GM08714 (cell line): ENCODE measurements around the gene CBFA2T3.

ENCODE experiments used
- H3K4me3 ChIP-seq: fragments of 200-500 bp; sonication (Bioruptor generic); 2 replicates; pipeline ENCODE4 v1.5.1; 2014; ENCODE audit warnings: mild to moderate bottlenecking, low read length, inconsistent platforms
- ZNF274 ChIP-seq: IDR thresholded peaks from 2 replicates; pipeline ENCODE4 v1.6.1; 2012; ENCODE audit warnings: mild to moderate bottlenecking, low read depth, low read length

The CBFA2T3 gene

DNA sequence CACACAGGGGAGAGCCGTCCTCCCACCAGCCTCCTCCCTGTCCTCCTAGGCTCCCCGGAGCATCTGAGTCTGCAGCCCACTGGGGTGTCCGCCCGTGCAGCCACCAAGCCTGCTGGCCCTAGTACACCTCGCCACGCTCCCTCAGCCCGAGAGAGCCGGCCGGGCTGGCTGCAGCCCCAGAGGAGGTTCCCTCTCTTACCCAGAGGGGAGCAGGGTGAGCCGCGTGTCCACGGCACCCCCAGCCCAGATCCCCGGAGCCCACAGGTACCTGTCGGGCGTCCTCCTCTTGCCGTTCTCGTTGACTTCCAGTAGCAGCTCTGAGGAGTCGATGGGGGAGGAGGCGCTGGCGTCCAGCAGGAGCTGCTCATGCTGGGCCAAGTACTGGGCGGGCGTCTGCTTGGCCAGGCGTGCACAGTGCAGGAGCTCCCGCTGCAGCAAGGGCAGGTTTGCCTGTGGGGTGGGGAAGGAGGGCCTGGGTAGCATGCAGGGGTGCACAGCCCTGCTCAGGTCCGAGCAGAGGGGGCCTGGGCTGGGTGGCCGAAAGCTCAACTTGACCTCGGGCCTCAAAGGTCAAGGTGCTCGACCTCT lies 91.2 kb downstream of the CBFA2T3 start:
- TF ChIP-seq ZNF274 = no peak
- H3K4me3 ChIP-seq = no peak overlapping the region

DNA sequence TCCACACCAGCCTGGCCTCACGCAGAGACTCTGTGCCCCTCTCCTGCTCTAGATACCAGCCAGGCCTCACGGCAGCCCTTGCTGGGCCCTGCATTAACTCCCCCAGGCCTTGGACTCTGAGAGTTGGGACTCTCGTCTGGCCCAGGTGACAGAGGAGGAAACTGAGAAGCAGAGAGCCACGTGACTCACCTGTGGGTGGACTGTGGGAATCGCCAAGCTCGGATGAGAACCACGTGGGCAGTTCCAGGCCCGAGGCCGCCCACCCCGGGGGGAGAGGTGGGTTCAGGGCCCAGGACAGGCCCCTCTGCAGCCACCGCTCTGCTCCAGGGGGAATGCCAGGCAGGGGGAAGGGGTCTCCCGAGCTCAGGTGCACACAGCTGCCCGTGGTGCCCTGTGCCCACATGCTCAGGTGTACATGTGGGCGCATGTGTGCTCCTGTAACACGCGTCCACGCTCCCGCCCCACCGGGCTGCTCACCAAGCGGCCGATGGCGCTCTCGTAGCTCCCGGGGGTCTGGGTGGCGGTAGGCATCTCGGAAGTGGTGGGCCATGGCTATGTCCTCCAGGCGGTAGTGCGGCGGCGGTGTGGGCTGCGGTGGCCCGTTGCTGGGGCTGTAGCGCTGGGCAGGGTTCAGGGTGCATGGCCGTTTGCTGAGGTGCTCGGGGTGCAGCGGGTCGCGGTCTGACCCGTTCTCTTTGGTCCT lies 92.3 kb downstream of the CBFA2T3 start:
- no peak for TF ChIP-seq ZNF274
- H3K4me3 ChIP-seq = no peak overlapping the region

DNA sequence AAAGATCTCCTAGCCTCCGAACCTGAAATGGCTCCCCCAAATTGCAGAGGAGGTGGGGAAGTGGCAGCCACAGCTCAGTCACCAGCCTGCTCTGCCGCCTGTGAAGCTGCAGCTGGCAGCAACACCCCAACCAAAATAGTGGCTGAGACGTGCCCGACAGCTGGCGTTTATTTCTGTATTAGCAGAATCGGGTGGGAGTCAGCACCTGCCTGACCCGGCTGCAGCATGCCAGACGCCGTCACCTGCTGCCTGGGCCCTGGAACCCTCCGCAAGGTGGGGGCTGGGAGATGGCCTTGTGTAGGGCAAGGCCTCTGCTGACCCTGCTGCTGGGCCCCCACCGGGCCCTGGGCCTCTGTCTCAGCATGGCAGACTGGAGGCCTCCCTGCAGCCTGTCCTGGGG lies 93.1 kb downstream of the CBFA2T3 start:
- H3K4me3 ChIP-seq = no peak overlapping the region
- TF ChIP-seq ZNF274 = no peak

DNA sequence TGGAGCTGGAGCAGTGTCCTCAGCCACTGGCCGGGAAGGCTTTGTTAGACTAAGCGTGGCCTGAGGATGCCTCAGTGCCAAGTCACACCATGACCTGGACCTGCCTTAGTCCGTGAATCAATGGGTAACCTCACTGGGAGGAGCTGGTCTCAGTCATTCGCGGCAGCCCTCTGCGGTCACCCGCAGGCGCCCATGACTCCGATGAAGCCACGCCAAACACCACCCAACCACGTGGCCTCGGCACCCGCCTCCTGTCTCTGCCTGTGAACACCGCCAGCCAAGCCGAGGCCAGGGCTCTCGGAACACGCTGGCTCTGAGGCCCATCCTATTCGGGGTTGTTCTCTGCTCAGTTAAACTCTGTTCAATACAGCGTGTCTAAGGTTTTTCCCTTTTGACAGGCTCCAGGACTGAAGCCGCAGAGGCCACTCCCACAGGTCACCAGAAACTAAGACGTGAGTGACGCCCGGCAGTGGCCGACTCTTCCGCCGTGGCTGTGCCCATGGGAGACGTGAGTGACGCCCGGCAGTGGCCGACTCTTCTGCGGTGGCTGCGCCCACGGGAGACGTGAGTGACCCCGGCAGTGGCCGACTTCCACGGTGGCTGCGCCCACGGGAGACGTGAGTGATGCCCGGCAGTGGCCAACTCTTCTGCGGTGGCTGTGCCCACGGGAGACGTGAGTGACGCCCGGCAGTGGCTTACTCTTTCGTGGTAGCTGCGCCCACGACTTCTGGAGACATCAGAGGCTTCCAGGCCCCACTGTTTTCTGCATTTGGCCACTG lies 93.7 kb downstream of the CBFA2T3 start:
- no peak for TF ChIP-seq ZNF274
- no peak overlapping the region for H3K4me3 ChIP-seq

DNA sequence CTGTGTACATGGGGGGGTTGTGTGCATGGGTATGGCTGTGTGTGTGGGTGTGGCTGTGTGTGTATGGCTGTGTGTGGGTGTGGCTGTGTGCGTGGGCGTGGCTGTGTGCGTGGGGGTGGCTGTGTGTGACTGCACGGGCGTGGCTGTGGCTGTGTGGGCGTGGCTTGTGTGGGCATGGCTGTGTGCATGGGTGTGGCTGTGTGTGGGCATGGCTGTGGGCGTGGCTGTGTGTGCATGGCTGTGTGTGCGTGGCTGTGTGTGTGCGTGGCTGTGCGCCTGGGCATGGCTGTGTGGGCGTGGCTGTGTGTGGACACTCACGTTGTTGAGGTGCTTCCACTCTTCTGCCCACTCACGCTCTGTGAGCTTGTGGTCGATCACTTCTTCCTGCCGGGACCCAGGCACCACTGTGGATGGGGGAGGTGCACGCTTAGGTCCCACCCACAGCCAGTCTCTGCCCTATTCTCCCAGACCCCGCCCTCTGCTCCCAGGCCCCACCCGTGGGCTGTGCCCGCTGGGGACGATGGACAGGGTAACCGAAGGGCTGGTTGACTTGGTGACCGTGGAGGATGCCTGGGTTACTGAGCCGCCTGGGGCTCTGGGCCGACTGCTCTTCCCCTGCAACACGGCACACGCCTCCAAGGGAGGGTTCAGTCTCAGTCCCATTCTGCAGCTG lies 94.5 kb downstream of the CBFA2T3 start:
- H3K4me3 ChIP-seq = no peak overlapping the region
- no peak for TF ChIP-seq ZNF274

DNA sequence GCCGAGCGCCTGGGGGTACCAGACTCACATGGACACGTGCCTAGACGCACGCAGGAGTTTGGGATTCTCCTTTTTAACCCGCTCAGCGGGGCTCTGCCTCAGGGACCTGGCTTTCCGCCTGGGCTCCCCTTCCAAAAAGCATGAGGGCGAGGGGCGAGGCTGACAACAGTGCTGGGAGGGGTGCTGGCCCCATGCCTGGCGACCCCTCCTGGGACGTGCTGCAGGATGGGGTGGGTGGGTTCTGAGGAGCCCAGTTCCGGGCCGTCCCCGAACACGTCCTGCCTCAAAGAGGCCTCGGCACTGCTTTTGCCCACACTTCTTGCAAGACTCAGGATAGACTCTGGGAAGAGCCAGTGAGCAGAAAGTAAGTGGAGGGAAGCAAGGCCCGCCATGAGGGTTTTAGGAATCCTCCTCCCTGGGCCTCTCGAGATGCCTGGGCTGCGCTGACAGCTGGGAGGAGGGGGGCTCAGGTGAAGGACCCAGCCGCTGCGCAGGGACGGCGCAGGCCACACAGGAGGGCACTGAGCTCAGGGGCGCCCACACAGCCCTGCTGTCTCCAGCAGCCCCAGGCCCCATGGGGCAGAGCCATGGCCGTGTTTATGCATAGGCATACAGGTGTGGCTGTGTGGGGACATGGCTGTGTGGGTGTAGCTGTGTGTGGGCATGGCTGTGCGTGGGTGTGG lies 95.2 kb downstream of the CBFA2T3 start:
- TF ChIP-seq ZNF274 = no peak
- no peak overlapping the region for H3K4me3 ChIP-seq

DNA sequence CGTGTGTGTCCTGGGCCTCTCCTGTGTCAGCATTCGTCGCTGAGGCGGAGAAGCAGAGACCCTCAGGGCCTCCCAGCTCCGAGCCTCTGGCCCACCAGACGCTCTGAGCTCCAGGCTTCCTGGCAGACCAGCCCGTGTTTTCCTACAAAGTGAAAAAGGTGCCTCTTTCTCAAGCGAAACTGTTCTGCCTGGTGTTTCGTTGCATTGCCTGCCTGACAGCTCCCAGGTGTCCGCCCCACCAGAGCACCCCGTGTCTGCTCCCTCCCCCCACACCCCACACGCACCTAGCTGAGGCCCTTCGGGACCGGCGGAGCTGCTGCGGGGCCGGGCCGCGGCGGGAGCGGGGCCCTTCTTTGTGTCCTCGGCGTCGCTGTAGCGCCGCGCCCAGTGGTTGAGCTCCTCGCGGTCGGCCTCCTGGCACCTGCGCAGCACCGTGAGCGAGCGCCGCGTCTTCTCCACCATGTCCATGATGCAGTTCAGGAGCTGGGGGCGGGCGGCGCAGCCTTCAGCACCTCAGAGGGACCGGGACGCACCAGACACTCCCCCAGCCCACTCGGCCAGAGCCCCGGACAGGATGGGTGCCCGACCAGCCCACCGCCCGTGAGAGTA lies 95.9 kb downstream of the CBFA2T3 start:
- H3K4me3 ChIP-seq = no peak overlapping the region
- no peak for TF ChIP-seq ZNF274

DNA sequence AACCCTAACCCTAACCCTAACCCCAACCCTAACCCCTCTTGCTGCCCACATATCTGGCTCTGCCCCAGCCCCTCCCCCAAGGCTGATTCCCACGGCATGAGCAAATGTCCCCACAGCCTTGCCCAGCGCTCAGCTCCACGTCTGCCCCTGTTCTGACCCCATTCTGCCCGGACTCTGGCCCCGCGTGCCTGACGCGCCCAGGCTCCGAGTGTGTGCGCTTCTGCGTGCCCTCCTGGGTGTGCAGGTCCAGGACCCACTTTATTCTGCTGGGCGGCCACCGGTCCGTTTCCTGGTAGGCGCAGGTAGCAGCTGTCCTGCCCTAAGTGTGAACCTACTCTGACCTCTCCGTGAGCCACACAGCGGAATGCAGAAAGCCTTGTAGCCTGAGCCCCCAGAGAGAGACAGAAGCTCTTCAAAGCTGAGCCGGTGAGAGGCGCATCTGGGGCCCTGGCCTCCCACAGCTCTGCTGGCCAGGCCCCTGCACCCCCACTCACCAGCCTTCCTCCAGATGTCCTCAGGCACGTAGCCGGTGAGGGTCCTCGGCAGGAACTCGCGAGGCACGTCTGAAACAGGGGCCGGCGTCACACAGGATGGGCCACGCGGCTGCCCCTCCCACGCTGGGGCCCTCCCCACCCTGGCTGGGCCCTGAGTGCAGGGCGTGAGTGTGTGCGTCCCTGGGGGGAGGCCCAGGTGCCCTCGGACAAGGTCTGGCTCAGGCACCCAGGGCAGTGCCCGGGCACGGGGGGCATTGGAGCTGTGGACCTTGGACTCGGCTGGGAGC lies 96.6 kb downstream of the CBFA2T3 start:
- no peak overlapping the region for H3K4me3 ChIP-seq
- TF ChIP-seq ZNF274 = no peak

DNA sequence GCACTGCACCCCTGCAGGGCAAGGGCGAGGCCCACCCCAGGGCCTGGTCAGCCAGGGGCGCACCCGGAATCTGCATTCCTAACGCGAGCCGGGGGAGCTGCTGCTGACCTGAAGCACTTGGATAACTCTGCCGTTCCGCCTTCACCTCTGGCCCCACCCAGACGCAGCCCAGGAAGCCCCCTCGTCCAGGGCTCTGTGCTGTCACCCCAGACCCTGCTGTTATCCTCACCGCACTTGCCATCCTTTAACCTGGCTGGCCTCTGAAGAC lies 97.3 kb downstream of the CBFA2T3 start:
- H3K4me3 ChIP-seq = no peak overlapping the region

DNA sequence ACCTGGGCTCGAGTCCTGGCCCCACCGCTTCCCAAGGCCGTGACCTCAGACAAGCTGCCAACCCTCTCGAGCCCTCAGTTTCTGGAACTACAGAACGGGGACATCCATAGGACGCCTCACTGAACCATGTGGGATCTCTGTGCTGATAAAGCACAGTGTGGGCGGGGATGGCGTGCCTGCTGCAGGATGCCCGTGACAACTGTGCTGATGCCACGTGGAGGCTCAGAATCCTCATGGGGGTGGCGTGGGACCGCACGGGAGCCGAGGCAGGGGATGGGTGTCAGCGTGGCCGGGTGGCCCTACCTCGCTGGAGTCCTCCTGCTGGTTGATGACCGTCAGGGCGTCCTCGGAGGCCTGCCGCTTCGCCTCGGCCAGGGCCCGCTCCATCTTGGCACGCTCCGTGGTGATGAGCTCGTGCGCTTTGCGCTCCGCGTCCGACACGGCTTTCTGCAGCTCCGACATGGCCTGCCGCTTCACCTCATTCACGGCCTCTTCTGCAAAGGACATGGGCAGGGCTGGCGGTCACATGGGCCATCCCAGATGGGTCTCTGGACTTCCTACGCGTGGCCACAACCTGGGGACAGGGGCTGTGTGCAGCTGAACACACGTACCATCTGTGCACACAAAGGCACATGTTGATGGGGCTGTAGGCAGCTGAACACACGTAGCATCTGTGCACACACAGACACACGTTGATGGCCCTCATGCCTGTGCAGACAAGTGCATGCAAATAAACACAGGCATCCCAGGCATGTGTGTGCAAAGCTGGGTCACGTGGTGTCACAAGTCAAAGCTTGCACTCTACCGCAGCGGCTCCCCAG lies 97.8 kb downstream of the CBFA2T3 start:
- no peak for TF ChIP-seq ZNF274
- H3K4me3 ChIP-seq = no peak overlapping the region

More for the DNA sequence above, 97.3 kb downstream of the CBFA2T3 start:
- TF ChIP-seq ZNF274 = no peak

DNA sequence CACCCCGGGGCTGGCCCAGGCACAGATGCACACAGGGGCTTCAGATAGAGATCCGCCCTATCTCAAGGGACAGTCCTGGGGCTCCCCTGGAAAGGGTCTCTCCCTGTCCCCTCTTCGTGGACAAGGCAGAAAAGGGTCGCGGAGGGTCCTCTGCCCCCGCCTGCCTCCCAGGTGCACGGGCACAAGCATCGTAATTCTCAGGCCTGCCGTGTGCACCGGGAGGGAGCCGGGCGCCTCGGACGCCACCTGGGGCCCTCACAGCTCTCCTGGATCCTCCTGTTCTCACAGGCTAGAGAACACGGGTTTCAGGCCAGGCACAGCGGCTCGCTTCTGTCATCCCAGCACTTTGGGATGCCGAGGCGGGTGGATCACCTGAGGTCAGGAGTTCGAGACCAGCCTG lies 98.7 kb downstream of the CBFA2T3 start:
- H3K4me3 ChIP-seq = no peak overlapping the region

DNA sequence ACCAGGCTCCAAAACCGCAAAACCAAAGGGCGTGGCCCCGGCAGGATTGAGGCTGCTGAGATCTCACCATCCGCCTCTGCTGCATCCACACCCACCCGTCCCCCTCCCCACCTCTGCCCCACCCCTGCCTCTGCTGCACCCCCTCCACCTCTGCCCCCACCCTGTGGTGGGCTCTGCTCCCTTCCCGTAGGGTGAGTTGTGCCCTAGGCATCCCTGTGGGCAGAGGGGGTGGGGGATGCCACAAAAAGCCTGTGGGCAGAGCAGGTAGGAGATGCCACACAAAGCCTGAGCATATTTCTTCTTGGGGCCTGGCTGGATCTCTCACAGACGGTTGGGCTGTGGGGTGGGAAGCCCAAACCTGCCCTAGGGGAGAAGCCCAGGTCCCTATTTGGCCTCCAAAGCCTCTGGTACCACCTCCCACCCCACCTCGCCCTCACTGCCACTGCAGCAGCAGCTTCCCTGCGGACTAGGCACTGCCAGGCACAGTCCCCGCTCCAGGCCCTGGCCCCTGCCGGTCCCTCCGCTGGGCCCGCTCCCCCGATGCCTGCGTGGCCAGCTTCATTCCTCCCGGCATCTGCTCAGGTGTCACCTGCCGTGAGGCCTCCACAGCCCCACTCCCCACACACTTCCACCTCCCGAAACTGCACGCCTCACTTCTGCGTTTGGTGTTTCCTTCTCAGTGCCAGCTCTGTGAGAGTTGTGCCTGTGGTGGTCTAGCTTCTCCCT lies 99.3 kb downstream of the CBFA2T3 start:
- H3K4me3 ChIP-seq = no peak overlapping the region
- no peak for TF ChIP-seq ZNF274

More for the DNA sequence above, 98.7 kb downstream of the CBFA2T3 start:
- no peak for TF ChIP-seq ZNF274
